Measurements from ENCODE around the gene RPTOR.
A peak's percentile ranks its signal among the peaks of the same experiment; 100 is the strongest.
"Not testable (repeated sequence)": the region's sequence is repeated elsewhere in the genome, so short reads cannot be mapped to it uniquely, and the experiment has no call there.

The RPTOR gene

GRCh38 chr17:80568246-80568645 lies 23.6 kb downstream of the RPTOR start:
- TF ChIP-seq, protein P1, sequence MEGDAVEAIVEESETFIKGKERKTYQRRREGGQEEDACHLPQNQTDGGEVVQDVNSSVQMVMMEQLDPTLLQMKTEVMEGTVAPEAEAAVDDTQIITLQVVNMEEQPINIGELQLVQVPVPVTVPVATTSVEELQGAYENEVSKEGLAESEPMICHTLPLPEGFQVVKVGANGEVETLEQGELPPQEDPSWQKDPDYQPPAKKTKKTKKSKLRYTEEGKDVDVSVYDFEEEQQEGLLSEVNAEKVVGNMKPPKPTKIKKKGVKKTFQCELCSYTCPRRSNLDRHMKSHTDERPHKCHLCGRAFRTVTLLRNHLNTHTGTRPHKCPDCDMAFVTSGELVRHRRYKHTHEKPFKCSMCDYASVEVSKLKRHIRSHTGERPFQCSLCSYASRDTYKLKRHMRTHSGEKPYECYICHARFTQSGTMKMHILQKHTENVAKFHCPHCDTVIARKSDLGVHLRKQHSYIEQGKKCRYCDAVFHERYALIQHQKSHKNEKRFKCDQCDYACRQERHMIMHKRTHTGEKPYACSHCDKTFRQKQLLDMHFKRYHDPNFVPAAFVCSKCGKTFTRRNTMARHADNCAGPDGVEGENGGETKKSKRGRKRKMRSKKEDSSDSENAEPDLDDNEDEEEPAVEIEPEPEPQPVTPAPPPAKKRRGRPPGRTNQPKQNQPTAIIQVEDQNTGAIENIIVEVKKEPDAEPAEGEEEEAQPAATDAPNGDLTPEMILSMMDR (IDR thresholded peaks at IDR 0.05; ENCODE audit: low read depth, low read length), result no peak

DNA sequence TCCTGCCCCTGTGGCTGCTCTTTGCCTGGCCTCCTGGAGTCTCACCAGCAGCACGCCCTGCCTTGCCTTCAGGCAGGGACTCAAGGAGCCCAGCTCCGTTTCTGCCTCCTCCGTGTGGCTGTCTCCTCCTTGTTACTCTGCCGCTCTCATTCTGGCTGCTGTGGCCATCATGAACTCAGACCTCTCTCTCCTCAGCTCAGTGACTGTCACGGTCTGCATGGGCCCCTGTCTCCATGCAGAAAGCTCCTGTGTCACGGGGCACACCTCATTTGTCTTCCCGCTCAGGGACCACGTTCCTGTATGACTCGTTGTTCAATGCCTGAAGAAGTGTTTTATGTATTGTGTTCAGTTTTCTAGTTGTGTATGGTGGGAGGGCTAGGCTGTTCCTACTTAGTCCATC lies 25.3 kb downstream of the RPTOR start:
- TF ChIP-seq, protein P1 (IDR thresholded peaks at IDR 0.05; ENCODE audit: low read depth, low read length), result no peak
- H3K4me3 ChIP-seq (ENCODE audit: low read depth, low read length), result no peak overlapping the region

More at GRCh38 chr17:80568246-80568645, 23.6 kb downstream of the RPTOR start:
- no peak overlapping the region for H3K4me3 ChIP-seq (ENCODE audit: low read depth, low read length)

GRCh38 chr17:80573701-80574100 lies 29.1 kb downstream of the RPTOR start:
- no peak overlapping the region for H3K4me3 ChIP-seq (ENCODE audit: low read depth, low read length)
- TF ChIP-seq, protein P1 (IDR thresholded peaks at IDR 0.05; ENCODE audit: low read depth, low read length), result no peak

DNA sequence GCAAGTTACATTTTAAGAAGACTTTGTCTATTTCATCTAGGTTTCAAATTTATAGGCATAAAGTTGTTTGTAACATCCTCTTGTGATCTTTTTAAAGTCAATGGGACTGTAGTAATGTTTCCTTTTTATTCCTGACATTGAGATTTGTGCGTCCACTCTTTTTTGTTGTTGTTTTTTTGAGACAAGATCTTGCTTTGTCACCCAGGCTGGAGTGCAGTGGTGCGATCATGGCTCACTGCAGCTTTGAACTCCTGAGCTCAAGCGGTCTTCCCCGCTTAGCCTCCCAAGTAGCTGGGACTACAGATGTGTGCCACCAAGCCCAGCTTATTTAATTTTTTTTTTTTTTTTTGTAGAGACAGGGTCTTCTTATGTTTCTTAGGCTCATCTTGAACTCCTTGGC lies 29.9 kb downstream of the RPTOR start:
- no peak overlapping the region for H3K4me3 ChIP-seq (ENCODE audit: low read depth, low read length)
- TF ChIP-seq, protein P1 (IDR thresholded peaks at IDR 0.05; ENCODE audit: low read depth, low read length), result no peak

DNA sequence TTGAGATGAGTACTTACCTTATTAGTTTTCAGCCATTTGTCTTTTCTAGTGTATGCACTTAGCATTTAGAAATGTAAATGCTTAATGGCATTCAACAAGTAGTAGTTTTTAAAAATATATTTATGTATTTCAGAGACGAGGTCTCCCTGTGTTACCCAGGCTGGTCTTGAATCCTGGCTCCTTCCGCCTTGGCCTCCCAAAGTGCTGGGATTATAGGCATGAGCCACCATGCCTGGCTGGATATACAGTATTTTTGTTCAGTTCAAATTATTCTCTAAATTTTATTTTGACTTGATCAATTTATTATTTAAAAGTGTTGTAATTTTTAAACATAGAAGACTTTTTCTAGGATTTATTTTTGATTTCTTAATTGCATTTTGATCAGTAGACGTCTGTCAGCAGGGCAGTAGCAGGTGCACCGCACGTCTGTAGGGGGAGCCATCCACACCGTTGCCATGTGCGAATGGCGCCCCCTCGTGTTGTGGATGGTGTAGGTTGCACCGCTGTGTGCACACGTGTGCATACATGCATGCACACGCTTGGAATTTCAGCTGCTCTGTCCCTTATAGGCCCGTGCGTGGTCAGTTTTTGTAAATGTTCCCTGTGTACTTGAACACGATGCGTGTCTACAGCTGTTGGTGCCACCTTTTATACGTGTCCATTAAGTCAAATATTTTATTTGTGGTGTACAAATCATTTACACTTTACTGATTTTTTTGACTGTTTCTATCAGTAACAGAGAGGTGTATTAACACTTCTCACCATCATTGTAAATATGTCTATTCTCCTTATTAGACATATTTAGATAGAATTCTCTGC lies 30.6 kb downstream of the RPTOR start:
- TF ChIP-seq, protein P1 (IDR thresholded peaks at IDR 0.05; ENCODE audit: low read depth, low read length), result peak; percentile 100

GRCh38 chr17:80577876-80578570 lies 33.4 kb downstream of the RPTOR start:
- TF ChIP-seq, protein P1 (IDR thresholded peaks at IDR 0.05; ENCODE audit: low read depth, low read length), result no peak

More for the DNA sequence above, 30.6 kb downstream of the RPTOR start:
- no peak overlapping the region for H3K4me3 ChIP-seq (ENCODE audit: low read depth, low read length)

GRCh38 chr17:80578668-80579388 lies 34.2 kb downstream of the RPTOR start:
- H3K4me3 ChIP-seq (ENCODE audit: low read depth, low read length), result not testable (repeated sequence)

More at GRCh38 chr17:80577876-80578570, 33.4 kb downstream of the RPTOR start:
- H3K4me3 ChIP-seq (ENCODE audit: low read depth, low read length), result no peak overlapping the region
